ENCODE data around the gene MALT1. TPM values are rescaled to one million over a fixed set of nuclear protein-coding genes. Genes with fewer than 3 reads are reported as not detected.
"Not testable (repeated sequence)": the region's sequence is repeated elsewhere in the genome, so short reads cannot be mapped to it uniquely, and the experiment has no call there.

The MALT1 gene
- 35.8 and 36.9 TPM in 2 replicates for total RNA-seq

DNA sequence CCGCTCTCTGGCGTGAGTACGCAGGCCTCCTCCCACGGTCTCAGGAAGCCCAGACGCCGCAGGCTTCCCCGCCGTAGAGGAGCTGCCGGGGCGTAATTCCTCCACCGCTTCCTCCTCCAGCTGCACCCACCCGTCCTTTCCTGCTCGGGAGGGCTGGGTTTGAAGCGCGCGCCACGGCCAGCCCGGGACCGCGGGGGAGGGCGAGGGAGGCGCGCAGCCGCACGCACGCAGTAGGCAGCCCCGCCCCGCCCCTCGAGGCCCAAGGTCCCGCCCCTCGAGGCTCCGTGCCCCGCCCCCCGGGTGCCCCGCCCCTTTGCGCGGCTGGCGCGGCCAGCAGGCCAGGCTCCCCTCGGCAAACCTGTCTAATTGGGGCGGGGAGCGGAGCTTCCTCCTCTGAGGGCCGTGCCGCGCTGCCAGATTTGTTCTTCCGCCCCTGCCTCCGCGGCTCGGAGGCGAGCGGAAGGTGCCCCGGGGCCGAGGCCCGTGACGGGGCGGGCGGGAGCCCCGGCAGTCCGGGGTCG, at the start of gene MALT1:
TSS of gene MALT1 (plus strand) at position 355 of the 521 bp plus-strand sequence. CDS start 179 bp downstream, outside the sequence.
- intact Hi-C loops (cut with micrococcal nuclease), result loop anchor here (1.0 to 5.0 kb wide), 8 partner anchors 13 to 686 kb away; partner anchors contain the start of genes LMAN1 and SEC11C

- intact Hi-C loops (cut with micrococcal nuclease), result no loop called here
These were observed 47.3 kb upstream of the MALT1 start for GRCh38 chr18:58624011-58624410.

DNA sequence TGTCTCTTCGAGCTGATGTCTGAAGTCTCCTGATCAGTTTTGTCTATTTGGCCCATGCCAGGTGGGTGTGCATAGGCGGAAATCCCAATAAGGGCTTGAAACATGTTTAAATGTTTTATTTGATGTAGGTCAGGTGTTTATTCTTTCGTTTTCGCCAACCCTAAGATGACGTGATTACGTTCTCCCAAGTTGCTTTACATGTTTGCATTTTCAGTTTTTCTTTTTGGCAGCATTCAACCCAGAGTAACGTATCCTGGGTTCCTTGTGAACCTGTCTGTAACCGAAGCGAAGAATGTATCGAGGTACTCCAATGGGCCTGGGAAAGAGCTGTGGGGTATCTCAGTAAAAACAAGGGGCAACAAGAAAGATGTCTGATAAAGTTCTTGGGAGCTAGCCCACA, 45.4 kb upstream of the MALT1 start:
- intact Hi-C loops (cut with micrococcal nuclease), result no loop called here

DNA sequence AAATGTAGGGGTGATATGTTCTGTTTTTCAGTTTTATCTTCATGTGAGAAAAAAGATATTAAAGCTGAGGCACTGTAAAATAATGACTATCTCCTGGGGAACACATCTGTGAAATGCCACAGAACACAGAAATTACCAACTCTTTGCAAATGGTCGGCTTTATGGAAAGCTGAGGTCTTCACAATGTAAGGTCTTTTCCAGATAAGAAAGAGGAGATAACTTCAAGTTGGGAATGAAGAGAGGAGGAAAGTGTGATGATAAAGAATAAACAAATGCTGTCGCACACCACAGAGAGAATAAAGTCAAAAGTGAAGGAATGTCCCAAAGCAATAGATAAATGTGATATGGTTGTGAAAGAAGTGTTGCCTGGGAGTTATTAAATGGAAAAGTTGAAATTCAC, 41.2 kb upstream of the MALT1 start:
- intact Hi-C loops (cut with micrococcal nuclease), result no loop called here

DNA sequence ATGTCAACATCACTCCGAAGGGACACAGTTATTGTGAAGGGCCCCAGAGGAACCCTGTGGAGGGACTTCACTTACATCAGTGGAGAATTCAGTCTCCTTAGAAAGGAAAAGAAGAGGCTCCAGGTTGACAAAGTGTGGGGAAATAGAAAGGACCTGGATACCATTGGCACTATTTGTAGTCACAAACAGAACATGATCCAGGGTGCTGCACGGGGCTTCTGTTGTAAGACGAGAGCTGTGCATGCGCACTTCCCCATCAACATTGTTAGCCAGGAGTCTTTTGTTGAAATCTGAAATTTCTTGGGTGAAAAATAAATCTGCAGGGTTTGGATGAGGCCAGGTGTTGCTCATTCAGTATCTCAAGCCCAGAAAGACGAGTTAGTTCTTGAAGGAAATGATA, 40.0 kb upstream of the MALT1 start:
- intact Hi-C loops (cut with micrococcal nuclease), result no loop called here

GRCh38 chr18:58632552-58632951, 38.7 kb upstream of the MALT1 start:
- intact Hi-C loops (cut with micrococcal nuclease), result no loop called here

DNA sequence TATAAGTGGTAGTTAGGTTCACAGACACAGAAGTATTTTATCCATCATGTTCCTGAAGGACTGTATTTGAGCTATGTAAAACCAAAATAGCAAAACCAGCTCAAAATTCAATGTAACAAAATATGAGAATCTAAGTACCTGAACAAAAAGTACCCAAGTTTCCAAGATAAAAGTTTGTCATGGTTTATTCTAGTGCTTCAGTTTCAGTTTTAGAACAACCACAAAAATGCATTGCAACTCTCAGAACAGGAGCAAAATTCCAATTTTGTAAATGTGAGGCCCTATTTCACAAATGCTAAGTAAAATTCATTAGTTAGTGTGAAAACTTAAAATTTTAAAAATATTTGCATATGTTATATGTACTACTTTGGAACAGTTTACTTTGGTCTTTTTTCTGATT, 37.4 kb upstream of the MALT1 start:
- intact Hi-C loops (cut with micrococcal nuclease), result no loop called here

GRCh38 chr18:58635891-58636290, 35.4 kb upstream of the MALT1 start:
- intact Hi-C loops (cut with micrococcal nuclease), result no loop called here

- intact Hi-C loops (cut with micrococcal nuclease), result no loop called here
These were observed 34.1 kb upstream of the MALT1 start for GRCh38 chr18:58637197-58637596.

GRCh38 chr18:58637946-58638345, 33.3 kb upstream of the MALT1 start:
- intact Hi-C loops (cut with micrococcal nuclease), result no loop called here

GRCh38 chr18:58638441-58638840, 32.8 kb upstream of the MALT1 start:
- intact Hi-C loops (cut with micrococcal nuclease), result no loop called here

DNA sequence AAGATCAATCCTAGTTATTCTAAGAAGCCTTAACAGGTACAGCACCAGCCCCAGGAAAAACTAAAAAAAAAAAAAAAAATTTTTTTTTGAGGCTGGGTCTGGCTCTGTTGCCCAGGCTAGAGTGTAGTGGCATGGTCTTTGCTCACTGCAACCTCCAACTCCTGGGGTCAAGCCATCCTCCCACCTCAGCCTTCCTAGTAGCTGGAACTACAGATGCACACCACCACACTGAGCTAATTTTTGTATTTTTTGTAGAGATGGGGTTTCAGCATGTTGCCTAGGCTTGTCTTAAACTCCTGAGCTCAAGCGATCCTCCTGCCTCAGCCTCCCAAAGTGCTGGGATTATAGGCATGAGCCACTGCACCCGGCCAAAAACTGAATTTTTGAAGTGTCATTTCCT, 32.0 kb upstream of the MALT1 start:
- intact Hi-C loops (cut with micrococcal nuclease), result no loop called here

GRCh38 chr18:58639751-58640427, 31.4 kb upstream of the MALT1 start:
- intact Hi-C loops (cut with micrococcal nuclease), result no loop called here

DNA sequence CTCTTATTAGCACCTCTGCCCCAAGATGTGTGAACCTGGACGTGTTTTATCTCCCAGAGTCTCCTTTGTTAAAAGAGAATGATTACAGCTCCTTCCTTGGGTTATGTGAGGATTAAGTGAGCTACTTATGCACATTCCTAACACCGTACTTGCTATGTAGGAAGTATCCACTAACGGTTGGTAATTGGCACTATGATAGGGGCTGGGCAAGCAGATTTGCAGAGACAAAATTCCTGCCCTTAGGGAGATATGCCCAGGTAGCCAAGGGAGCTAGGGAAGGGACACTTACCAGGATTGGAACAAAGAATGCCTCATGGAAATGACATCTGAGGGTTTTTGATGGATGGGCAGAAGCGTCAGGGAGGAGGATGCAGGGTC, 30.8 kb upstream of the MALT1 start:
- intact Hi-C loops (cut with micrococcal nuclease), result no loop called here

DNA sequence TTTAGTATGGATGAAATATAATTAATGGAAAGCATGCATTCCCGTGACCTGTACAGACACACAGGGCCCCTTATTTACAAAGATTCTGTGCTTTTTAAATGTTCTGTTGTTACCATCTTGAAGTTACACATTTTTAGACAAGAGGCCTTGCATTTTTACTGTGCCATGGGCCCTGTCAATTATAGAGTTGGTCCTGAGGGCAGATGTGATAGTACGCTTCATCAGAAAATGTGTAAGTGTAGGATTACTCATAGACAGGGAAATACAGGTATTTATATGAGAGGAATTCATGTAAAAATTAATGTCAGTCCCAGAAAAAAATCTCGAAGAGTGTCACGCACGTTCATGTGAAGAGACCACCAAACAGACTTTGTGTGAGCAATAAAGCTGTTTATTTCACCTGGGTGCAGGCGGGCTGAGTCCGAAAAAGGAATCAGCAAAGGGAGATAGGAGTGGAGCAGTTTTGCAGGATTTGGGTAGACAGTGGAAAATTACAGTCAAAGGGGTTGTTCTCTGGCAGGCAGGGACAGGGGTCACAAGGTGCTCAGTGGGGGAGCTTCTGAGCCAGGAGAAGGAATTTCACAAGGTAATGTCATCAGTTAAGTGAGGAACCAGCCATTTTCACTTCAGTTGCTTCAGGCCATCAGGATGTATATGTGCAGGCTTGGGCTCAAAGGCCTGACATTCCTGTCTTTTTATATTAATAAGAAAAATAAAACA, 30.2 kb upstream of the MALT1 start:
- intact Hi-C loops (cut with micrococcal nuclease), result no loop called here

DNA sequence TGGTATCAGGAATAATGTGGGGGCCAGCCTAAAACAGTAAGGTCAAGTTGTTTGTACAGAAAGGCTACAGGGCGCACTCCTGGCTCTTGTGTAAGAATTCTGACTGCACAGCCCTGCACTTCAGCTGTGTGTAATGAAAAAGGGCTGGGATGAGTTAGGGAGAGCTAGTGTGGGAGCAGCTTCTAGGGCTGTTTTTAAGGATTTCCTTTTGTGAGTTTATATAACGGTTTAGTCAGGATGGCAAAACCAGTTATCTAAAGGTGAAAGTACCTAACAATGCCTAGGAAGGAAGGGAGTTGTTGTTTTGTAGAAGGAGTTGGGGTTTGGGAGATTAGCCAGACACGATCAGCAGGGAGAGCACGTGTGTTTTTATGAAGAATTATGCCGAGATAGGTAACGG, 27.7 kb upstream of the MALT1 start:
- intact Hi-C loops (cut with micrococcal nuclease), result not testable (repeated sequence)

- intact Hi-C loops (cut with micrococcal nuclease), result no loop called here
These were observed 25.9 kb upstream of the MALT1 start for GRCh38 chr18:58645398-58645797.

DNA sequence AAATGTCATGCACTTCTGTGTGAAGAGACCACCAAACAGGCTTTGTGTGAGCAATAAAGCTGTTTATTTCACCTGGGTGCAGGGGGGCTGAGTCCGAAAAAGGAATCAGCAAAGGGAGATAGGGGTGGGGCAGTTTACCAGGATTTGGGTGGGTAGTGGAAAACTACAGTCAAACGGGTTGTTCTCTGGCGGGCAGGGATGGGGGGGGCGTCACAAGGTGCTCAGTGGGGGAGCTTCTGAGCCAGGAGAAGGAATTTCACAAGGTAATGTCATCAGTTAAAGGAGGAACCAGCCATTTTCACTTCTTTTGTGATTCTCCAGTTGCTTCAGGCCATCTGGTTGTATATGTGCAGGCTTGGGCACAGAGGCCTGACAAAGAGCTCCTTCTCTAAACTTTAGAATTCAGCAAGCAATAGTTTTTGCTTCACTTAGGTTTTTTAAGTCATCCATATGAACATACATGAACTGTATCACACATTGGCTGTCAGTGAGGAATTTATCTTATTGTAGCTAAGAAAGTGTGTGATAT, 24.9 kb upstream of the MALT1 start:
- intact Hi-C loops (cut with micrococcal nuclease), result no loop called here

- intact Hi-C loops (cut with micrococcal nuclease), result loop anchor here (1.0 kb wide), 1 partner anchor 35 kb away; no protein-coding TSS in a partner anchor
These were observed 21.1 kb upstream of the MALT1 start for GRCh38 chr18:58649966-58650816.

DNA sequence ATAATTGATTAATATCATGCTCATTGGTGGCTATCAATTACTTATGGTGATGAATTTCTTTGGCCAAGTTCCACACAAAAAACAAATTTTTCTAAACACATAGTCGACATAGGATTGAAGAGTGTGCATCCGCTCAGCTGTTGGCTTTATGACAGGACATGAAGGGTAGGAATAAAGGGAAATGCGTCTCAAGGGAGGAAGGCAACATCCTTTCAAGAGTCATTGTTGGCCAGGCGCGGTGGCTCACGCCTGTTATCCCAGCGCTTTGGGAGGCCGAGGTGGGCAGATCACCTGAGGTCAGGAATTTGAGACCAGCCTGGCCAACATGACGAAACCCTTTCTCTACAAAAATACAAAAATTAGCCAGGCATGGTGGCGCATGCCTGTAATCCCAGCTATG, 20.4 kb upstream of the MALT1 start:
- intact Hi-C loops (cut with micrococcal nuclease), result loop anchor here (1.0 kb wide), 1 partner anchor 36 kb away; no protein-coding TSS in a partner anchor

- intact Hi-C loops (cut with micrococcal nuclease), result not testable (repeated sequence)
These were observed 18.0 kb upstream of the MALT1 start for GRCh38 chr18:58653144-58653722.

Measured in T-helper 2 cell treated with Interferon-gamma antibody and Interleukin-4, amounts not matched to agents 100 ng/mL and 5 ng/mL, for 36 hours (primary cell).